Measurements from ENCODE around the gene DSN1. TPM values are rescaled to one million over a fixed set of nuclear protein-coding genes. Genes with fewer than 3 reads are reported as not detected.

The DSN1 gene
- total and polyA plus RNA-seq, 8 donors, result 1.3 to 18.9 (median 8.0) TPM

- intact Hi-C loops (cut with DNase I; ENCODE audit: low total_unique reads), result no loop called here
- TF ChIP-seq CTCF (IDR thresholded peaks at IDR 0.05) (no peak), EP300 (IDR thresholded peaks at IDR 0.05) (no peak), POLR2AphosphoS5 (IDR thresholded peaks at IDR 0.05) (no peak), POLR2A (IDR thresholded peaks at IDR 0.05) (no peak)
- peaks cover 4 to 57% (median 27%) of the 10 kb centered on the region in 4 donors for H3K36me3 ChIP-seq
- no peak overlapping the region for H3K4me3 ChIP-seq
- H3K9me3 ChIP-seq, result no peaks in the 10 kb centered on the region
- H3K27ac ChIP-seq, result peak overlapping the region in 1 of 5 donors; percentile 56
- H3K4me1 ChIP-seq, result peaks cover 0 to 9% (median 0%) of the 10 kb centered on the region in 4 donors
- no peak for DNase-seq
- 90 to 100% (median 97%) methylated on average over 1 of the region's 1 CpG for WGBS, 5 donors
- H3K27me3 ChIP-seq, result no peaks in the 10 kb centered on the region
Measured at GRCh38 chr20:36758276-36758675, 15.3 kb downstream of the DSN1 start.

GRCh38 chr20:36756496-36756895 is 17.1 kb downstream of the DSN1 start:
- TF ChIP-seq EP300 (IDR thresholded peaks at IDR 0.05), result no peak
- TF ChIP-seq POLR2A (IDR thresholded peaks at IDR 0.05), result no peak
- no peak for TF ChIP-seq CTCF (IDR thresholded peaks at IDR 0.05)
- TF ChIP-seq POLR2AphosphoS5 (IDR thresholded peaks at IDR 0.05), result no peak
- peaks cover 0 to 9% (median 0%) of the 10 kb centered on the region in 4 donors for H3K4me1 ChIP-seq
- H3K27ac ChIP-seq, result peak overlapping the region in 2 of 5 donors; percentile 56 to 67
- H3K36me3 ChIP-seq, result peaks cover 11 to 61% (median 43%) of the 10 kb centered on the region in 4 donors
- intact Hi-C loops (cut with DNase I; ENCODE audit: low total_unique reads), result no loop called here
- H3K9me3 ChIP-seq, result no peaks in the 10 kb centered on the region
- H3K4me3 ChIP-seq, result no peak overlapping the region
- DNase-seq, result no peak
- no peaks in the 10 kb centered on the region for H3K27me3 ChIP-seq

- H3K36me3 ChIP-seq, result peaks cover 12 to 61% (median 45%) of the 10 kb centered on the region in 4 donors
- intact Hi-C loops (cut with DNase I; ENCODE audit: low total_unique reads), result no loop called here
- peak overlapping the region in 2 of 5 donors; percentile 2 to 27 for H3K27ac ChIP-seq
- WGBS, 5 donors, result 0 to 15% (median 7%) methylated on average over 2 of the region's 2 CpGs
- H3K4me3 ChIP-seq, result no peak overlapping the region
- DNase-seq, result peak in 1 of 2 donors; percentile 85
- H3K27me3 ChIP-seq, result no peaks in the 10 kb centered on the region
- TF ChIP-seq CTCF (IDR thresholded peaks at IDR 0.05), result peak in 5 of 7 experiments; percentile 56 to 75 (median 60)
- TF ChIP-seq EP300 (IDR thresholded peaks at IDR 0.05), result no peak
- TF ChIP-seq POLR2A (IDR thresholded peaks at IDR 0.05), result no peak
- TF ChIP-seq POLR2AphosphoS5 (IDR thresholded peaks at IDR 0.05), result peak in 1 of 3 donors; percentile 32
- H3K9me3 ChIP-seq, result no peaks in the 10 kb centered on the region
- peaks cover 0 to 9% (median 0%) of the 10 kb centered on the region in 4 donors for H3K4me1 ChIP-seq
Measured at GRCh38 chr20:36754656-36755222, 18.8 kb downstream of the DSN1 start.

GRCh38 chr20:36752582-36752981 is 21.0 kb downstream of the DSN1 start:
- Histone ChIP-seq H3K4me3 (no peak overlapping the region), H3K9me3 (no peaks in the 10 kb centered on the region), H3K27me3 (no peaks in the 10 kb centered on the region), H3K36me3 (peaks cover 12 to 53% (median 43%) of the 10 kb centered on the region in 4 donors), H3K4me1 (peaks cover 0 to 9% (median 0%) of the 10 kb centered on the region in 4 donors), H3K27ac (no peak overlapping the region)
- intact Hi-C loops (cut with DNase I; ENCODE audit: low total_unique reads), result no loop called here
- 88 to 91% (median 90%) methylated on average over 5 of the region's 5 CpGs for WGBS, 5 donors
- no peak for DNase-seq
- TF ChIP-seq POLR2A (IDR thresholded peaks at IDR 0.05) (no peak), EP300 (IDR thresholded peaks at IDR 0.05) (no peak), POLR2AphosphoS5 (IDR thresholded peaks at IDR 0.05) (no peak), CTCF (IDR thresholded peaks at IDR 0.05) (no peak)

All from stomach (tissue), 9 donors.